Activated naive CD4-positive, alpha-beta T cell treated with anti-CD3 and anti-CD28 coated beads, Interleukin-2, amount 50 U/mL, for 16 hours (primary cell): Measurements from ENCODE around the gene TRPM1.

Source experiments
- DNase-seq: peaks from one replicate; pipeline ENCODE4 v3.0.0-alpha.2; 2020

The TRPM1 gene

DNA sequence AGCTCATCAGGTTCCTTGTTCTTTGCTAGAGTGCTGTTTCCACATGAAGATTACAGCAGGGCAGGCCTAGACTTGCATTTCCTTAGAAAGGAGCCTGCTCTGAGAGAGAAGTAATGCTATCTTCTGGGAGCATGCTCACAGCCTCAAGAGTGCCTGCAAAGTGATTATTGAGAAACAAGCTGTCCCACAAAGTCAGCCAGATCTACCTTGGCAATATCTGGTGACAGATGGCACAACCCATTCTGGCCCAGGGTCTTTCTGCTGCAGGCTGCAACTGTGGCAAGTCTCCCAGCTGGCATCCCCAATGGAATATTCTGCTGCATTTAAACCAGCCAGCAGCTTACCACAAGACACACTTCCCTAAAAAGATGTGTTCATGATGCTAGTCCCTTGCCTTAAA, 139.4 kb downstream of the TRPM1 start:
- DNase-seq: no peak

DNA sequence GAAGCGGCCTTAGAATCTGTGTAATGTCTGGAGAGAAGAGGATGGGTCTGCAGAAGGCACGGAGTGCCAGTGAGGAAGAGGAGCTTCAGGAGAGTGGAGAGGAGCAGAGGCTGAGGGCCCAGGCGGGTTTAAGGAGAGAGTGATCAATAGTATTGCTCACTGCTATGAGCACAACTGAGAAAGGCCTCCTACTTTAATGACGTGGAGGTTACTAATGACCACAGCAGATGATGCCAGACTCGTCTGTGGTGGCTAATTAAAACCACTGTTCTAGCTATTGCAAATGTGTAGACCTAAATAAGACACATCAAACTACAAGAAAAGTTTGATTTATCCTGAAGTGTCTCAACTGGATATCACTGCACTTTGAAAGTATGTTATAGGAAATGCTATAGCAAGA, 143.3 kb downstream of the TRPM1 start:
- DNase-seq: no peak

DNA sequence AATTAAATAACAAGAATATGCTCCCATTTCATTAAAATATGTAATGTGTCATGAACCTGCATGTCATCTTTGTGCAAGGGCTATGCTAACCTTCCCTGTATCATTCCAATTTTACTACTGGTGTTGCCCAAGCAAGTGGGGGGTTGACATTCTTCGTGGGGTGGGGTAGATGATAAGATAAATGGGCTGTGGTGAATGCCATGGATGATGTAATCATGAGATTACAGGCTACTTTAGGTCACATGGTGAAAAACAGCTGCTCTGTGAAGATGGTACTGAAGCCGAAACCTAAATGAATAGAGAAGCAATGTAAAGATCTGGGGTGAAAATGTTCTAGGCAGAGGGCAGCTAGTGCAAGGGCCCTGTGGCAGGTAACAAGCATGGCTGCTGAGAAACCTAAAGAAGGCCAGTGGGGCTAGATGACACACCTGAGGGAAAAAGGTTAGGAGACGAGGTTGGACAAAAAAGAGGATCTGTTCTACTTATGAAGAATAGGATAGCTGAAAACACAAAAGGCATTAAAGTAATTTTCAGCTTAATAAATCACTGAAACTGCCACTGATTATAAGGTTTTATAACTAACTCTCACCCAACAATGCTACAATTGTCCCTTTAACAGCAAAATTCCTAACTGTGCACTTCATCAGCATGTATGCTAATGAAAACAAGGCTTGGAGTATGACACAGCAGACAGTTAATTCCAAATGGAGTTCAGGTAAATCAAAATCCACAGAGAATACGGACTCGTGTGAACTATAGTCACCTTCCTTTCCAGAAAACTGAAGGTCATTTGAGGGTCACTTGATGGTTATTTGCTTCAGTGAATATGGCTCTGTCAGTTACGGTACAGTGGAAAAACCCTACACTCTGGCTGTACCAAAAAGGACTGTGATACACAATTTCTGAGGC, 145.1 kb downstream of the TRPM1 start:
- no peak for DNase-seq

DNA sequence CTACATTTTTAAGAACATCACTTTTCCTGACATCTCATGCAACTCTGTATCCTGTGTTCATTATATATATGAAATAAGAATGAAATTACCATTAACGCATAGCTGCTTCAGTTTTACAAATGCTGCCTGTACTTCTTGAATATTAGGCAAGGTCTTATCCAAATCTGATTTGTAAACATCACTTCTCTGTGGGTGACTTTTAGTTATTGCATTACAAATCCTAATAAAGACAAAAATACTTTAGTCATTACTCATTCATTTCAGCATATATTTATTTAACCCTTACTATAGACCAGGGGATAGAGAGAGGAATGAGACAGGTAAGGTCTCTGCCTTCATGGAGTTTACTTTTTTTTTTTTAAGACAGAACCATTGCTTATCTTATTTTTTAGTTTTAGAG, 146.9 kb downstream of the TRPM1 start:
- DNase-seq: no peak

GRCh38 chr15:30953731-30954378, 147.7 kb downstream of the TRPM1 start:
- no peak for DNase-seq

DNA sequence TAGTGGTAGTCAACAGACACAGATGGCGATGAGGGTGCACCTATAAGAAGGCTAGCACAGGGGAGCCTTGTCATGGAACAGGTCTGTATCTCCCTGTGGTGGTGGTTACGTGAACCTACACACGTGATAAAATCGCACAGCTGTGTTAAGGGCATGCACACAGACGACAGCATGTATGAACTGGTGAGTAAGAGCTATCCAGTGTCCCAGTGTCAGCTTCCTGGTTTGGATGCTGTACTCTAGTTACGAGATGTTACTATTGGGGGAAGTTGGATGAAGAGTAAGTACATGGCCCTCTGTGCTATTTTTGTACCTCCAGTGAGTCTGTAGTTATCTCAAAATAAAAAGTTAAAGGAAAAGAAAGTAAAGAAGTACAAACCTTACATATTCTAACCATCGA, 148.3 kb downstream of the TRPM1 start:
- DNase-seq: no peak
